HCT116 (cell line): ENCODE data around the gene RTN4. TPM values are rescaled to one million over a fixed set of nuclear protein-coding genes. Genes with fewer than 3 reads are reported as not detected.

ENCODE experiments used
- ATAC-seq: fragments of 200-7000 bp; cut with Tn5 transposase; 2 replicates; pipeline ENCODE4 v1.9.1; 2020; ENCODE audit warnings: mild to moderate bottlenecking, moderate library complexity
- BruUV-seq: library from RNA; stranded (reverse); fragments of 400-500 nt; replicated peaks from 2 replicates; lab custom pipeline; 2021; lab: Mats Ljungman, UMichigan
- CTCF ChIA-PET: fragments of 300-600 bp; sonication (Branson Sonifier 250); formaldehyde crosslinking; loops from one replicate; lab custom pipeline; 2021; ENCODE audit warnings: antibody characterized with exemption; lab: Charles Lee
- POLR2A ChIA-PET: fragments of 300-600, 350-600 bp; sonication (Branson Sonifier 250); formaldehyde crosslinking; loops from one replicate; lab custom pipeline; 2021; ENCODE audit warnings: antibody characterized with exemption; lab: Charles Lee
- RAD21 ChIA-PET, 2 experiments: fragments of 300-600 bp; sonication (Branson Sonifier 250); formaldehyde crosslinking; loops; one replicate each; lab custom pipeline; 2023; ENCODE audit warnings: low total read pairs in 2 of 2; ENCODE audit not compliant: uncharacterized antibody in 2 of 2, unreplicated experiment in 2 of 2, low non-redundant PET in 1 of 2; lab: Charles Lee
- DNase-seq: peaks from one replicate; pipeline ENCODE4 v3.0.0-alpha.2; 2010; ENCODE audit warnings: low read depth, low spot score
- H2AFZ ChIP-seq: fragments of 200-600 bp; shearing (Covaris generic), sonication (generic); 2 replicates; pipeline ENCODE4 v1.6.1; 2017; ENCODE audit warnings: low read depth, mixed run types, mixed read lengths, antibody characterized with exemption, low read length; ENCODE audit not compliant: poor library complexity, severe bottlenecking
- H3K27ac ChIP-seq: 2 replicates; pipeline ENCODE4 v1.5.1; 2012; ENCODE audit warnings: low read depth, low read length
- H3K27me3 ChIP-seq: fragments of 200-600 bp; sonication (generic); 2 replicates; pipeline ENCODE4 v1.6.1; 2016; ENCODE audit warnings: mixed run types, low read length, mixed read lengths; ENCODE audit not compliant: insufficient read depth
- H3K36me3 ChIP-seq, 2 experiments: fragments of 200-500 bp in 1 of 2; fragments of 200-600 bp in 1 of 2; sonication (Bioruptor generic) in 1 of 2; sonication (generic) in 1 of 2; 2 replicates each; pipeline versions ENCODE4 v1.5.1 to v1.6.1; 2014 to 2016; ENCODE audit warnings: low read length in 2 of 2, inconsistent platforms in 1 of 2, mixed read lengths in 1 of 2, mixed run types in 1 of 2; ENCODE audit not compliant: insufficient read depth in 2 of 2, control insufficient read depth in 1 of 2
- H3K4me1 ChIP-seq, 2 experiments: fragments of 200-600 bp in 1 of 2; sonication (generic) in 1 of 2; 2 replicates each; pipeline versions ENCODE4 v1.5.1 to v1.6.1; 2012 to 2017; ENCODE audit warnings: low read length in 2 of 2, inconsistent platforms in 1 of 2, mild to moderate bottlenecking in 1 of 2, mixed read lengths in 1 of 2, mixed run types in 1 of 2, moderate library complexity in 1 of 2; ENCODE audit not compliant: insufficient read depth in 2 of 2, control insufficient read depth in 1 of 2
- H3K4me2 ChIP-seq: fragments of 200-600 bp; sonication (generic); 2 replicates; pipeline ENCODE4 v1.6.1; 2017; ENCODE audit warnings: mixed run types, low read length, mixed read lengths
- H3K4me3 ChIP-seq, 2 experiments: fragments of 200-600 bp in 1 of 2; sonication (generic) in 1 of 2; replicated peaks in 1 of 2; 2 replicates each; pipeline ENCODE4 v1.5.1; 2011 to 2016; ENCODE audit warnings: low read length in 2 of 2, control low read depth in 1 of 2, low read depth in 1 of 2, mild to moderate bottlenecking in 1 of 2, mixed read lengths in 1 of 2, mixed run types in 1 of 2
- H3K79me2 ChIP-seq: fragments of 200-600 bp; sonication (generic); 2 replicates; pipeline ENCODE4 v1.6.1; 2017; ENCODE audit warnings: mild to moderate bottlenecking, mixed run types, low read length, moderate library complexity, mixed read lengths; ENCODE audit not compliant: insufficient read depth
- H3K9ac ChIP-seq: fragments of 200-600 bp; sonication (generic); 2 replicates; pipeline ENCODE4 v1.6.1; 2016; ENCODE audit warnings: low read length, mixed read lengths
- H3K9me2 ChIP-seq: fragments of 200-600 bp; sonication (generic), shearing (Covaris generic); 2 replicates; pipeline ENCODE4 v1.6.1; 2017; ENCODE audit warnings: mixed run types, mild to moderate bottlenecking, moderate library complexity; ENCODE audit not compliant: insufficient read depth
- H3K9me3 ChIP-seq, 2 experiments: fragments of 200-500 bp in 1 of 2; fragments of 200-600 bp in 1 of 2; sonication (Bioruptor generic) in 1 of 2; sonication (generic) in 1 of 2; 2 replicates each; pipeline ENCODE4 v1.6.1; 2014 to 2017; ENCODE audit warnings: low read length in 2 of 2, mixed read lengths in 2 of 2, inconsistent platforms in 1 of 2, low read depth in 1 of 2, mild to moderate bottlenecking in 1 of 2, mixed run types in 1 of 2, moderate library complexity in 1 of 2; ENCODE audit not compliant: control insufficient read depth in 1 of 2, insufficient read depth in 1 of 2
- H4K20me1 ChIP-seq: fragments of 200-600 bp; sonication (generic), shearing (Covaris generic); 2 replicates; pipeline ENCODE4 v1.6.1; 2017; ENCODE audit warnings: mixed run types, mild to moderate bottlenecking, moderate library complexity; ENCODE audit not compliant: insufficient read depth
- ATF3 ChIP-seq: IDR thresholded peaks from 2 replicates; pipeline ENCODE4 v1.6.1; 2012
- CBX3 ChIP-seq: IDR thresholded peaks from 2 replicates; pipeline ENCODE4 v1.6.1; 2012; ENCODE audit warnings: low read depth
- CEBPB ChIP-seq: IDR thresholded peaks from 2 replicates; pipeline ENCODE4 v1.6.1; 2012; ENCODE audit warnings: low read depth
- CTCF ChIP-seq, 3 experiments: fragments of 200-600 bp in 1 of 3; sonication (generic) in 1 of 3; IDR thresholded peaks in 2 of 3; conservative IDR thresholded peaks in 1 of 3; 2 replicates each; pipeline ENCODE4 v1.5.1; 2012 to 2017; ENCODE audit warnings: low read depth in 2 of 3, low read length in 2 of 3, antibody characterized with exemption in 1 of 3, borderline replicate concordance in 1 of 3, control low read depth in 1 of 3, mild to moderate bottlenecking in 1 of 3, mixed read lengths in 1 of 3, mixed run types in 1 of 3, moderate library complexity in 1 of 3; ENCODE audit not compliant: insufficient read depth in 1 of 3
- EGR1 ChIP-seq: IDR thresholded peaks from 2 replicates; pipeline ENCODE4 v1.6.1; 2012; ENCODE audit warnings: low read depth
- ELF1 ChIP-seq: IDR thresholded peaks from 2 replicates; pipeline ENCODE4 v1.6.1; 2012; ENCODE audit warnings: low read depth, borderline replicate concordance
- FOSL1 ChIP-seq: IDR thresholded peaks from 2 replicates; pipeline ENCODE4 v1.6.1; 2012; ENCODE audit warnings: low read depth
- JUND ChIP-seq: IDR thresholded peaks from 2 replicates; pipeline ENCODE4 v1.6.1; 2012
- MAX ChIP-seq: IDR thresholded peaks from 2 replicates; pipeline ENCODE4 v1.6.1; 2012
- POLR2AphosphoS5 ChIP-seq: IDR thresholded peaks from 2 replicates; pipeline ENCODE4 v1.6.1; 2011; ENCODE audit warnings: mild to moderate bottlenecking, low read depth, low read length, moderate library complexity
- REST ChIP-seq: IDR thresholded peaks from 2 replicates; pipeline ENCODE4 v1.6.1; 2012; ENCODE audit warnings: low read depth
- SIN3A ChIP-seq: IDR thresholded peaks from 2 replicates; pipeline ENCODE4 v1.6.1; 2012; ENCODE audit warnings: low read depth
- SP1 ChIP-seq: IDR thresholded peaks from 2 replicates; pipeline ENCODE4 v1.6.1; 2012; ENCODE audit warnings: low read depth
- TCF7L2 ChIP-seq: IDR thresholded peaks from 2 replicates; pipeline ENCODE4 v1.7.0; 2011; ENCODE audit warnings: borderline replicate concordance, inconsistent platforms; ENCODE audit not compliant: insufficient read depth, insufficient read length; ENCODE audit errors: extremely low read depth
- YY1 ChIP-seq: IDR thresholded peaks from 2 replicates; pipeline ENCODE4 v1.6.1; 2011; ENCODE audit warnings: low read length, low read depth, moderate library complexity, mild to moderate bottlenecking; ENCODE audit not compliant: insufficient replicate concordance; ENCODE audit errors: extremely low read depth
- ZBTB33 ChIP-seq: IDR thresholded peaks from 2 replicates; pipeline ENCODE4 v1.6.1; 2011; ENCODE audit warnings: mild to moderate bottlenecking, low read length, moderate library complexity; ENCODE audit not compliant: insufficient replicate concordance; ENCODE audit errors: extremely low read depth
- intact Hi-C: fragments of 100-400 bp; cut with micrococcal nuclease; formaldehyde crosslinking; loops from 2 replicates; pipeline ENCODE4 v1.10.0; 2022
- total RNA-seq: library from RNA; stranded (reverse); gene quantifications from one replicate; pipeline ENCODE4 v1.2.1, GENCODE V29; 2021; ENCODE audit not compliant: unreplicated experiment

Gene RTN4
- total RNA-seq, 1 experiment from 2014 or later = 221 TPM

- TF ChIP-seq ZBTB33 = no peak
- TF ChIP-seq FOSL1 = no peak
- TF ChIP-seq CEBPB = no peak
- TF ChIP-seq SIN3A = no peak
- TF ChIP-seq TCF7L2 = no peak
- no peak for TF ChIP-seq JUND
- no peak for TF ChIP-seq ELF1
- TF ChIP-seq REST = no peak
- TF ChIP-seq SP1 = no peak
- no peak for TF ChIP-seq POLR2AphosphoS5
- TF ChIP-seq MAX = no peak
- no peak for TF ChIP-seq CTCF (IDR thresholded peaks at IDR 0.05 in 2 of 3, conservative IDR thresholded peaks at IDR 0.05 in 1 of 3; ENCODE audit: borderline replicate concordance in 1 of 3, insufficient read depth in 1 of 3, low read depth in 2 of 3, low read length in 2 of 3)
- no peak for TF ChIP-seq ATF3
- no peak for TF ChIP-seq EGR1
- TF ChIP-seq CBX3 = no peak
- no peak for TF ChIP-seq YY1
- Histone ChIP-seq H4K20me1 (peaks cover 50% of the 10 kb centered on the region; the same call in 1 of the 2 replicates), H3K79me2 (peaks cover 100% of the 10 kb centered on the region), H3K4me3 (no peak overlapping the region), H3K9me2 (no peaks in the 10 kb centered on the region), H3K27ac (no peak overlapping the region), H2AFZ (no peak overlapping the region), H3K4me2 (no peak overlapping the region), H3K4me1 (peaks cover 32 to 53% of the 10 kb centered on the region in 2 experiments), H3K36me3 (0 out of 4 replicates have a peak, but pooled peaks cover 0 to 4% of the 10 kb centered on the region in 2 experiments), H3K9me3 (no peaks in the 10 kb centered on the region), H3K27me3 (no peaks in the 10 kb centered on the region), H3K9ac (no peak overlapping the region)
- RAD21 ChIA-PET = no interaction called here
- intact Hi-C loops = loop anchor here (10.0 kb wide), 1 partner anchor 348 kb away; no protein-coding TSS in a partner anchor
- ATAC-seq (no peak), DNase-seq (no peak)
- BruUV-seq = no TSS peak
- CTCF ChIA-PET = interaction anchor here (0.9 kb wide), 1 partner anchor 9 kb away, joined by 3 read pairs; no protein-coding TSS in a partner anchor
- POLR2A ChIA-PET = interaction anchor here (1.7 kb wide), 1 partner anchor 36 kb away, joined by 5 read pairs; no protein-coding TSS in a partner anchor
These were observed 37.4 kb downstream of the RTN4 start for GRCh38 chr2:55012672-55013484.
